GM12864 (cell line): ENCODE results near the gene CATSPER3.

Experiments
- DNase-seq: peaks from one replicate; pipeline ENCODE4 v3.0.0-alpha.2; 2011; ENCODE audit warnings: low read depth
- H3K4me3 ChIP-seq: 2 replicates; pipeline ENCODE4 v1.5.1; 2011; ENCODE audit warnings: mild to moderate bottlenecking, low read depth, low read length, control low read depth
- TF ChIP-seq, protein P1 (sequence below): IDR thresholded peaks from 2 replicates; pipeline ENCODE4 v1.5.1; 2011; ENCODE audit warnings: low read depth, mild to moderate bottlenecking, moderate library complexity, low read length, control low read depth, inconsistent platforms; ENCODE audit errors: missing control alignments

Gene CATSPER3

DNA sequence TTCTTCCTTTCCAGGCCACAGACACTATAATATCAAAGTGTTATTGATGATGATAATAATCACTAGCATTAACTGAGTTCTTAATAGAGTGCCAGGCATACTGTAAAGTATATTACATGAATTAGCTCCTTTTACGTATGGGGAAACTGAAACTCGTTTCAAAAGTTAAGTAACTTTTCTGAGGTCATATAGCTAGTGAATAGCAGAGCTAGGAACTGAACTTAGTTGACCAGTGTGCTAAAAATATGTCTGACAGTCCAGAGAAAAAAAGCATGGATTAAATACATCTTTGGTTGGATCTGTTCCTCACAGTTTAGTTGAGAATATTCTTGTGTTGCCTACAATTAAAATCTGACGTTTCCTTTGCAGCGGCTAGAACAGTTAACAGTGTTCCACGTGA lies 18.4 kb upstream of the CATSPER3 start:
- no peak for DNase-seq
- H3K4me3 ChIP-seq: no peak overlapping the region
- TF ChIP-seq, protein P1, sequence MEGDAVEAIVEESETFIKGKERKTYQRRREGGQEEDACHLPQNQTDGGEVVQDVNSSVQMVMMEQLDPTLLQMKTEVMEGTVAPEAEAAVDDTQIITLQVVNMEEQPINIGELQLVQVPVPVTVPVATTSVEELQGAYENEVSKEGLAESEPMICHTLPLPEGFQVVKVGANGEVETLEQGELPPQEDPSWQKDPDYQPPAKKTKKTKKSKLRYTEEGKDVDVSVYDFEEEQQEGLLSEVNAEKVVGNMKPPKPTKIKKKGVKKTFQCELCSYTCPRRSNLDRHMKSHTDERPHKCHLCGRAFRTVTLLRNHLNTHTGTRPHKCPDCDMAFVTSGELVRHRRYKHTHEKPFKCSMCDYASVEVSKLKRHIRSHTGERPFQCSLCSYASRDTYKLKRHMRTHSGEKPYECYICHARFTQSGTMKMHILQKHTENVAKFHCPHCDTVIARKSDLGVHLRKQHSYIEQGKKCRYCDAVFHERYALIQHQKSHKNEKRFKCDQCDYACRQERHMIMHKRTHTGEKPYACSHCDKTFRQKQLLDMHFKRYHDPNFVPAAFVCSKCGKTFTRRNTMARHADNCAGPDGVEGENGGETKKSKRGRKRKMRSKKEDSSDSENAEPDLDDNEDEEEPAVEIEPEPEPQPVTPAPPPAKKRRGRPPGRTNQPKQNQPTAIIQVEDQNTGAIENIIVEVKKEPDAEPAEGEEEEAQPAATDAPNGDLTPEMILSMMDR: no peak

DNA sequence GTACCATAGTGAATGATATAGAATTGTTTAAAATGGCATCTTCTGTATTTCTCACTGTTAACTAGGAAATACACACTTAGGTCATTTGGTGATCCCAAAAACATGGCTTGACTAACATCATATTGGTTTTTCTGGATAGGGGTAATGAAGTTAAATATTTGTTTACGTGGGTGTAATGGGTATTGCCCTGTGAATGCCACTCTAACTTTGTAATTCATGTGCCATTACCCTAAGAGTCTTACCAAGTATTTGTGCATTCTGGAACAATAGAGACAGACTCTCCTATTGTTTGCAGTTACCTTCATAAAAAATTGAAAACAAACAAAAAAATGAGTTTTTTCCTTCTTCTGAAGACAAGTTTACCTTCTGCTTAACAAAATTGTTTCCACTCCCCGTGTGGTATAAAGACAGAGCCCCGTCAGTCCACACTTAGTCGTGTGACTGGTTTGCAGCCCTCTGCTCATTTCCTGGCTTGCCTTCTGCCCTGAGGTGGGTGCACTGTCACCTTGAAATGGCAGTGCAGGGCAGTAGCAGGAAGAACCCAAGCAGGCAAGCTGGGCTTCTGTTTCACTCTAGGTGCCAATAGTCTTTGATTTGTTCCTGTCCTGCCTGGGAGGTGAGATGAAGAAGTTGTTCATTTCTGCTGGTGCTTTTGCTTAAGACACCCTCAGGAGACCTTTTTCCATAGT lies 9.6 kb upstream of the CATSPER3 start:
- TF ChIP-seq, protein P1: no peak
- no peak for DNase-seq
- H3K4me3 ChIP-seq: no peak overlapping the region

DNA sequence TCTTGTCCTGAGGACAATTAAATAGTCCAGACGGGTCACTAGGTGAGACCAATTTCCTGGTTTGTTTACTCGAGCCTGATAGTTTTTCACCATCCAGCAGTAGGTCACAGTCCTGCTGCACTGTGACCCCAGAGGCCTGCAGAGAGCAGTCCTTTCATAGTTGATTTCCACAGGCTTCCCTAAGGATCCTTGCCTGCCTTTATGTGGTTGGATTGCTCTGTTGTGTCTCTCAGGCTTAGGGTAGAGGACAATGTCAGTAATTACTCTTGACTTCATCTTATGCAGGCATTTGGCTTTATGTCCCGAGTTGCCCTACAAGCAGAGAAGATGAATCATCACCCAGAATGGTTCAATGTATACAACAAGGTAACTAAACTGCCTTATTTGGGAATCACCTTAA lies 9.0 kb upstream of the CATSPER3 start:
- no peak for DNase-seq
- H3K4me3 ChIP-seq: no peak overlapping the region
- TF ChIP-seq, protein P1: no peak

DNA sequence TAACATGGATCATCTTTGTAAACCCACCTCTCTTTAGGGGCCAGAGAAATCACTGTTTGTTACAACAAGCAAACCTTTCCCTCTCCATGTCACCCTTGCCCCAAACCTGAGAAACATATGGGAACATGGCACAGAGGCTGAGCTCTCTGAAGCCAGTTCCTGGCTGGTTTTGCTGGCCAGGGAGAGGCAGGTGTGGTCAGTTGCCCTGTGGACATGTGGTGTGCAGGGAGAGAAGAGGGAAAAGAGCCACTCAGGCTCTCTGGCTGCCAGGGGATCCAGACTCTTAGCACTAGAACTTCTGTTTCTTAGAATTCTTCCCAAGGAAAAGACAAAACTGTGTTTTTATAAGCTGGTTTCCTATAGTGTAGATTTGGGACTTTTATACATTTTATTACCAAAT lies 4.6 kb upstream of the CATSPER3 start:
- no peak overlapping the region for H3K4me3 ChIP-seq
- no peak for DNase-seq
- TF ChIP-seq, protein P1: no peak

DNA sequence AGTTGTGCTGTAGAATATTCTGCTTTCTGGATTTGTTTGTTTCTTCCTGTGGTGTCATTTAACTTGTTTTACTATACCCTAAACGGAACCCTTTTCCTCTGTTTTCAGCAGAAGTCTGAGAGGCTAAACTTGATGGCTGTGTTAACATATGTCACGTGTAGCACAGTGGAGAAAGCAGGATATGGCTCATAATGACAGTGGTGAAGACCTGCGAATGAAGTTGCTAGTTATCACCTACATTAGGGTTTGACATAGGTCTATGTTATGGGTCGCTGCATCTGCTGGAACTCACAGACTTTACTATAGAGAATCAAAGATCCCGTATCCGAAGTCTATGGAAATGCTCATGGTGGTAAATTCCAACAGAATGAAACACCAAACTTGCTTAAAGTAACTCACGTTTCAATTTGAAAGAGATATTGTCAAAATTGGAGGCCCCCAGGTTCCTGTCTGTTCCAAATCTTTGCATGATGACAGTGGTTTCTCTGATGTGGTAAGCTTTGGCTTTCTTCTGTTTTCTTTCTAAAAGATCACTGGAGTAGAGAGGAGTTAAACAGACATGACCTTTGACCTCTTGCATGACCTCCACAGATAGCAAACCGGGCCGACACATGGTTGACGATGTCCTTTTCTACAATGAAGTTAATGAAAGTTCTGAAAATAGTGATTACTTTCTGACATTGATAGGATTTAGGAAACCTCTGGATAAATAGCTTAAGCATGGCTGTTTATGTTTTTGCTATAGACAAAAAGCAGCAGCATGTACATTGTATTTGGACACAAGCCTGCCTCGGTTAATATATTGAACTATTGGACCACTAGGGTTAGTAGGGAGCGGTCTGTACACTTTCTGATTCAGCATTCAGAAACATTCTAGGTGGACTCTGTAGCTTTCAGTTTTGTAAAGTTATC lies 3.1 kb upstream of the CATSPER3 start:
- DNase-seq: no peak
- TF ChIP-seq, protein P1: no peak
- no peak overlapping the region for H3K4me3 ChIP-seq

DNA sequence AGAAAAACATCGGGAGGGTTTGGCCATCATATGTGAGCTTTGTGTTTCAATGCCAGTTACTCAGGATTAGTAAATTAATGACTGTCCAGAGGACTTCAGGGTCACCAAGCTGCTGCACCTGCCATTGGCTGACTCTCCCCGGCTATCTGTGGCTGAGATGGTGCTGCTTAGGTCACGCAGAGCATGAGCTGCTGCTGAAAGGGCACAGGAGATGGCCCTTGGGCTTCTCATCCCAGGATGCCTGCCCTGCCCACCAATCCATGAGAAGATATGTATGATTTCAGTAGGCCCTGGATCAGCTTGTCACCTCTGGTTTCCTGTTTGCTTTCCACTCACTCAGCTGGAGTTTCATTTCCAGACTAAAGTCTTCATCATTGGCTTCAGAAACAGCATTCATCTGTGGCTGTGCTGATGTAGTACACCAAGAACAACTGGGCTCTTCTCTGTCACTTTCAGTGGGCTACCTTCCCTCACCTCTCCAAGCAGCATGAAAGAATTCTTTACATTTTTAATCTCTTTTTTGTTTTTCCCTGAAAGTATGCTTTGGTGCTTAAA lies 2.4 kb upstream of the CATSPER3 start:
- H3K4me3 ChIP-seq: no peak overlapping the region
- DNase-seq: no peak
- TF ChIP-seq, protein P1: no peak
